ENCODE results near the gene KCNG4. TPM values are rescaled to one million over a fixed set of nuclear protein-coding genes. Genes with fewer than 3 reads are reported as not detected.

KCNG4 gene
- total RNA-seq, 2 experiments from 2014 or later = not detected

- H3K4me3 Mint-ChIP-seq = no peak overlapping the region
- no peaks in the 10 kb centered on the region for H3K4me1 Mint-ChIP-seq (ENCODE audit: low read depth)
- H3K27me3 Mint-ChIP-seq = peaks cover 4% of the 10 kb centered on the region
- H3K9me3 Mint-ChIP-seq = no peaks in the 10 kb centered on the region
- TF ChIP-seq, protein P1, sequence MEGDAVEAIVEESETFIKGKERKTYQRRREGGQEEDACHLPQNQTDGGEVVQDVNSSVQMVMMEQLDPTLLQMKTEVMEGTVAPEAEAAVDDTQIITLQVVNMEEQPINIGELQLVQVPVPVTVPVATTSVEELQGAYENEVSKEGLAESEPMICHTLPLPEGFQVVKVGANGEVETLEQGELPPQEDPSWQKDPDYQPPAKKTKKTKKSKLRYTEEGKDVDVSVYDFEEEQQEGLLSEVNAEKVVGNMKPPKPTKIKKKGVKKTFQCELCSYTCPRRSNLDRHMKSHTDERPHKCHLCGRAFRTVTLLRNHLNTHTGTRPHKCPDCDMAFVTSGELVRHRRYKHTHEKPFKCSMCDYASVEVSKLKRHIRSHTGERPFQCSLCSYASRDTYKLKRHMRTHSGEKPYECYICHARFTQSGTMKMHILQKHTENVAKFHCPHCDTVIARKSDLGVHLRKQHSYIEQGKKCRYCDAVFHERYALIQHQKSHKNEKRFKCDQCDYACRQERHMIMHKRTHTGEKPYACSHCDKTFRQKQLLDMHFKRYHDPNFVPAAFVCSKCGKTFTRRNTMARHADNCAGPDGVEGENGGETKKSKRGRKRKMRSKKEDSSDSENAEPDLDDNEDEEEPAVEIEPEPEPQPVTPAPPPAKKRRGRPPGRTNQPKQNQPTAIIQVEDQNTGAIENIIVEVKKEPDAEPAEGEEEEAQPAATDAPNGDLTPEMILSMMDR (IDR thresholded peaks at IDR 0.05) = no peak
- ChIA-PET CTCF (interaction anchor here (0.9 kb wide), 1 partner anchor 97 kb away, joined by 3 read pairs; the partner anchor contains the start of gene TAF1C), POLR2A (interaction anchor here (0.7 kb wide), 1 partner anchor 683 kb away, joined by 3 read pairs; no protein-coding TSS in a partner anchor)
- H3K27ac Mint-ChIP-seq = no peak overlapping the region
- no peak for DNase-seq
- intact Hi-C loops (cut with micrococcal nuclease) = loop anchor here (10.0 kb wide), 1 partner anchor 201 kb away; no protein-coding TSS in a partner anchor
- no peak for ATAC-seq
- H3K36me3 Mint-ChIP-seq (ENCODE audit: low read depth) = no peaks in the 10 kb centered on the region
Measured at GRCh38 chr16:84283314-84284153, 43.7 kb upstream of the KCNG4 start.

GRCh38 chr16:84282533-84282932 is 42.7 kb upstream of the KCNG4 start:
- Mint-ChIP-seq H3K4me1 (ENCODE audit: low read depth) (no peaks in the 10 kb centered on the region), H3K27ac (no peak overlapping the region), H3K36me3 (ENCODE audit: low read depth) (no peaks in the 10 kb centered on the region), H3K9me3 (no peaks in the 10 kb centered on the region), H3K27me3 (peaks cover 2% of the 10 kb centered on the region), H3K4me3 (no peak overlapping the region)
- TF ChIP-seq, protein P1 (IDR thresholded peaks at IDR 0.05) = no peak
- DNase-seq = no peak
- ATAC-seq = no peak
- ChIA-PET CTCF (no interaction called here), POLR2A (no interaction called here)
- intact Hi-C loops (cut with micrococcal nuclease) = loop anchor here (10.0 kb wide), 1 partner anchor 202 kb away; no protein-coding TSS in a partner anchor

GRCh38 chr16:84281074-84281473 is 41.3 kb upstream of the KCNG4 start:
- no peaks in the 10 kb centered on the region for H3K9me3 Mint-ChIP-seq
- TF ChIP-seq, protein P1 (IDR thresholded peaks at IDR 0.05) = no peak
- H3K36me3 Mint-ChIP-seq (ENCODE audit: low read depth) = no peaks in the 10 kb centered on the region
- ChIA-PET POLR2A (no interaction called here), CTCF (interaction anchor here (1.4 to 2.6 kb wide), 3 partner anchors 27 to 457 kb away, joined by 4 to 7 read pairs (median 6); no protein-coding TSS in a partner anchor)
- no peak for DNase-seq
- H3K27me3 Mint-ChIP-seq = peaks cover 1% of the 10 kb centered on the region
- H3K27ac Mint-ChIP-seq = no peak overlapping the region
- intact Hi-C loops (cut with micrococcal nuclease) = loop anchor here (10.0 kb wide), 1 partner anchor 204 kb away; no protein-coding TSS in a partner anchor
- no peak for ATAC-seq
- H3K4me3 Mint-ChIP-seq = no peak overlapping the region
- H3K4me1 Mint-ChIP-seq (ENCODE audit: low read depth) = no peaks in the 10 kb centered on the region

GRCh38 chr16:84279881-84280280 is 40.1 kb upstream of the KCNG4 start:
- ATAC-seq = no peak
- no peaks in the 10 kb centered on the region for H3K36me3 Mint-ChIP-seq (ENCODE audit: low read depth)
- H3K4me3 Mint-ChIP-seq = no peak overlapping the region
- no peaks in the 10 kb centered on the region for H3K9me3 Mint-ChIP-seq
- H3K4me1 Mint-ChIP-seq (ENCODE audit: low read depth) = no peaks in the 10 kb centered on the region
- H3K27me3 Mint-ChIP-seq = peaks cover 4% of the 10 kb centered on the region
- TF ChIP-seq, protein P1 (IDR thresholded peaks at IDR 0.05) = no peak
- intact Hi-C loops (cut with micrococcal nuclease) = loop anchor here (10.0 kb wide), 1 partner anchor 205 kb away; no protein-coding TSS in a partner anchor
- CTCF ChIA-PET = interaction anchor here (0.7 to 2.6 kb wide), 6 partner anchors 25 to 458 kb away, joined by 3 to 7 read pairs (median 4); no protein-coding TSS in a partner anchor
- no peak for DNase-seq
- POLR2A ChIA-PET = interaction anchor here (0.5 kb wide), 1 partner anchor 49 kb away, joined by 3 read pairs; no protein-coding TSS in a partner anchor
- H3K27ac Mint-ChIP-seq = no peak overlapping the region

GRCh38 chr16:84278968-84279367 is 39.2 kb upstream of the KCNG4 start:
- no peaks in the 10 kb centered on the region for H3K36me3 Mint-ChIP-seq (ENCODE audit: low read depth)

More at GRCh38 chr16:84278968-84279367, 39.2 kb upstream of the KCNG4 start:
- Mint-ChIP-seq H3K9me3 (no peaks in the 10 kb centered on the region), H3K4me3 (no peak overlapping the region), H3K27ac (no peak overlapping the region), H3K27me3 (peaks cover 4% of the 10 kb centered on the region), H3K4me1 (ENCODE audit: low read depth) (no peaks in the 10 kb centered on the region)
- POLR2A ChIA-PET = no interaction called here
- TF ChIP-seq, protein P1 (IDR thresholded peaks at IDR 0.05) = no peak
- DNase-seq (no peak), ATAC-seq (no peak)
- CTCF ChIA-PET = interaction anchor here (1.0 to 2.6 kb wide), 2 partner anchors 11 to 29 kb away, joined by 3 to 6 read pairs; no protein-coding TSS in a partner anchor
- intact Hi-C loops (cut with micrococcal nuclease) = no loop called here
